IMR-90 (cell line): ENCODE data around the gene ATP9B. TPM values are rescaled to one million over a fixed set of nuclear protein-coding genes. Genes with fewer than 3 reads are reported as not detected.

Source experiments
- ATAC-seq: fragments of 200-7000 bp; cut with Tn5 transposase; 2 replicates; pipeline ENCODE4 v1.9.1; 2020; ENCODE audit warnings: low read depth, mild to moderate bottlenecking, moderate library complexity
- BruUV-seq: library from RNA; stranded (reverse); fragments of 400-500 nt; replicated peaks from 2 replicates; lab custom pipeline; 2021; lab: Mats Ljungman, UMichigan
- CTCF ChIA-PET: fragments of 300-600 bp; formaldehyde crosslinking; extraction: SDS; loops from one replicate; lab custom pipeline; 2021; ENCODE audit warnings: antibody characterized with exemption; lab: Yijun Ruan, JAX
- POLR2A ChIA-PET: fragments of 300-600 bp; sonication (Branson Sonifier 250); formaldehyde crosslinking; loops from one replicate; lab custom pipeline; 2022; ENCODE audit warnings: antibody characterized with exemption; ENCODE audit not compliant: unreplicated experiment; lab: Charles Lee
- DNase-seq: peaks from one replicate; pipeline ENCODE4 v3.0.0; 2013
- H2AFZ ChIP-seq: replicated peaks from 2 replicates; pipeline ENCODE3; 2013; ENCODE audit warnings: low read length, mild to moderate bottlenecking; ENCODE audit not compliant: poor library complexity
- H2AK5ac ChIP-seq: 2 replicates; pipeline ENCODE4 v1.6.1; 2013; ENCODE audit warnings: low read depth, low read length, inconsistent platforms
- H2AK9ac ChIP-seq: replicated peaks from 2 replicates; pipeline ENCODE3; 2013; ENCODE audit warnings: mild to moderate bottlenecking, low read depth, low read length, moderate library complexity; ENCODE audit not compliant: poor library complexity
- H2BK120ac ChIP-seq: 2 replicates; pipeline ENCODE4 v1.6.1; 2013; ENCODE audit warnings: low read depth, low read length, inconsistent platforms
- H2BK15ac ChIP-seq: 3 replicates; pipeline ENCODE4 v1.6.1; 2013; ENCODE audit warnings: low read depth, low read length, inconsistent platforms
- H2BK20ac ChIP-seq: 2 replicates; pipeline ENCODE4 v1.6.1; 2013; ENCODE audit warnings: low read depth, mild to moderate bottlenecking, inconsistent platforms, low read length, moderate library complexity
- H2BK5ac ChIP-seq: 2 replicates; pipeline ENCODE4 v1.6.1; 2013; ENCODE audit warnings: mild to moderate bottlenecking, low read depth, low read length, inconsistent platforms; ENCODE audit not compliant: poor library complexity, severe bottlenecking
- H3K14ac ChIP-seq: replicated peaks from 2 replicates; pipeline ENCODE4 v1.6.1; 2013; ENCODE audit warnings: low read depth, low read length, inconsistent platforms
- H3K18ac ChIP-seq: 2 replicates; pipeline ENCODE4 v1.6.1; 2013; ENCODE audit warnings: low read depth, low read length, control low read depth
- H3K23ac ChIP-seq: 2 replicates; pipeline ENCODE4 v1.6.1; 2013; ENCODE audit warnings: low read depth, low read length, inconsistent platforms
- H3K27ac ChIP-seq: 2 replicates; pipeline ENCODE4 v1.5.1; 2013; ENCODE audit warnings: mild to moderate bottlenecking, control low read depth, low read length; ENCODE audit not compliant: insufficient read depth
- H3K27me3 ChIP-seq: 2 replicates; pipeline ENCODE4 v1.6.1; 2013; ENCODE audit warnings: low read length; ENCODE audit not compliant: control insufficient read depth, insufficient read depth
- H3K36me3 ChIP-seq: 2 replicates; pipeline ENCODE4 v1.6.1; 2013; ENCODE audit warnings: low read length, mixed read lengths; ENCODE audit not compliant: control insufficient read depth, insufficient read depth
- H3K4ac ChIP-seq: 2 replicates; pipeline ENCODE4 v1.6.1; 2013; ENCODE audit warnings: low read depth, low read length, inconsistent platforms
- H3K4me1 ChIP-seq: 2 replicates; pipeline ENCODE4 v1.6.1; 2013; ENCODE audit warnings: low read length, mixed read lengths; ENCODE audit not compliant: control insufficient read depth, insufficient read depth
- H3K4me2 ChIP-seq: 2 replicates; pipeline ENCODE4 v1.6.1; 2013; ENCODE audit warnings: low read depth, mild to moderate bottlenecking, control low read depth, low read length, moderate library complexity
- H3K4me3 ChIP-seq: 2 replicates; pipeline ENCODE4 v1.5.1; 2013; ENCODE audit warnings: low read depth, mild to moderate bottlenecking, control low read depth, low read length, moderate library complexity; ENCODE audit not compliant: insufficient read depth
- H3K56ac ChIP-seq: 2 replicates; pipeline ENCODE4 v1.6.1; 2013; ENCODE audit warnings: low read length, inconsistent platforms; ENCODE audit not compliant: insufficient read depth; ENCODE audit errors: extremely low read depth
- H3K79me1 ChIP-seq, 2 experiments: 2 replicates each; pipeline ENCODE4 v1.6.1; 2013; ENCODE audit warnings: low read length in 2 of 2, inconsistent platforms in 1 of 2, low read depth in 1 of 2
- H3K9ac ChIP-seq: 2 replicates; pipeline ENCODE4 v1.6.1; 2013; ENCODE audit warnings: low read depth, low read length, control low read depth
- H3K9me1 ChIP-seq: 2 replicates; pipeline ENCODE4 v1.6.1; 2013; ENCODE audit warnings: low read length, inconsistent platforms; ENCODE audit not compliant: insufficient read depth
- H3K9me3 ChIP-seq: 2 replicates; pipeline ENCODE4 v1.6.1; 2013; ENCODE audit warnings: low read length; ENCODE audit not compliant: control insufficient read depth, insufficient read depth
- H4K20me1 ChIP-seq: 2 replicates; pipeline ENCODE4 v1.6.1; 2013; ENCODE audit warnings: low read length, inconsistent platforms; ENCODE audit not compliant: insufficient read depth
- H4K5ac ChIP-seq: 2 replicates; pipeline ENCODE4 v1.6.1; 2013; ENCODE audit warnings: mild to moderate bottlenecking, low read depth, low read length, control low read depth
- H4K8ac ChIP-seq, 2 experiments: 2 replicates each; pipeline ENCODE4 v1.6.1; 2013; ENCODE audit warnings: low read depth in 2 of 2, low read length in 2 of 2, control low read depth in 1 of 2, inconsistent platforms in 1 of 2
- H4K91ac ChIP-seq: 2 replicates; pipeline ENCODE4 v1.6.1; 2013; ENCODE audit warnings: low read depth, low read length, inconsistent platforms; ENCODE audit not compliant: insufficient read depth
- BHLHE40 ChIP-seq: fragments of 150-350 bp; IDR thresholded peaks from 2 replicates; pipeline ENCODE4 v1.6.1; 2016; ENCODE audit warnings: mild to moderate bottlenecking, low read depth, low read length
- CEBPB ChIP-seq: IDR thresholded peaks from 2 replicates; pipeline ENCODE4 v1.6.1; 2012; ENCODE audit warnings: low read depth, low read length, improper control_type of control experiment
- CHD1 ChIP-seq: IDR thresholded peaks from 2 replicates; pipeline ENCODE4 v1.6.1; 2012; ENCODE audit warnings: low read depth, low read length, improper control_type of control experiment
- FOS ChIP-seq: fragments of 150-350 bp; IDR thresholded peaks from 2 replicates; pipeline ENCODE4 v1.6.1; 2016; ENCODE audit warnings: low read depth, low read length
- MAFK ChIP-seq: IDR thresholded peaks from 2 replicates; pipeline ENCODE4 v1.6.1; 2012; ENCODE audit warnings: low read depth, low read length, improper control_type of control experiment
- MAZ ChIP-seq: IDR thresholded peaks from 2 replicates; pipeline ENCODE4 v1.6.1; 2012; ENCODE audit warnings: low read depth, mild to moderate bottlenecking, low read length, improper control_type of control experiment, moderate library complexity, borderline replicate concordance
- MXI1 ChIP-seq: IDR thresholded peaks from 2 replicates; pipeline ENCODE4 v1.6.1; 2012; ENCODE audit warnings: low read depth, mild to moderate bottlenecking, low read length, moderate library complexity, borderline replicate concordance
- NFE2L2 ChIP-seq: fragments of 150-350 bp; IDR thresholded peaks from 2 replicates; pipeline ENCODE4 v1.6.1; 2016; ENCODE audit warnings: low read depth, mild to moderate bottlenecking, low read length
- POLR2A ChIP-seq: IDR thresholded peaks from 2 replicates; pipeline ENCODE4 v1.6.1; 2012; ENCODE audit warnings: mild to moderate bottlenecking, low read depth, low read length
- RAD21 ChIP-seq: IDR thresholded peaks from 2 replicates; pipeline ENCODE4 v1.6.1; 2012; ENCODE audit warnings: low read length, improper control_type of control experiment
- RCOR1 ChIP-seq: IDR thresholded peaks from 2 replicates; pipeline ENCODE4 v1.6.1; 2012; ENCODE audit warnings: mild to moderate bottlenecking, low read length, improper control_type of control experiment; ENCODE audit not compliant: insufficient replicate concordance
- RFX5 ChIP-seq: IDR thresholded peaks from 2 replicates; pipeline ENCODE4 v1.8.0; 2012; ENCODE audit warnings: low read depth, mild to moderate bottlenecking, low read length, moderate library complexity
- SMC3 ChIP-seq: fragments of 150-350 bp; IDR thresholded peaks from 2 replicates; pipeline ENCODE4 v1.6.1; 2016; ENCODE audit warnings: low read depth, mild to moderate bottlenecking, antibody characterized with exemption, low read length, moderate library complexity
- WGBS, 2 experiments: methylation state at CpG; one replicate each; pipeline versions ENCODE4 v1.1.5 to v1.1.7; 2013; ENCODE audit warnings: missing lambda C conversion rate in 2 of 2; ENCODE audit not compliant: insufficient read length in 1 of 2; ENCODE audit errors: extremely low coverage in 2 of 2; 5-methylcytosine and 5-hydroxymethylcytosine counted together
- dilution Hi-C: fragments of 300-500 bp; cut with HindIII; formaldehyde crosslinking; loops from one replicate; pipeline ENCODE4 v1.14.3; 2018; ENCODE audit warnings: low sequenced_read_pairs; ENCODE audit not compliant: unreplicated experiment
- in situ Hi-C: fragments of 300-500 bp; cut with MboI; formaldehyde crosslinking; loops from 3 replicates; pipeline ENCODE4 v1.14.3; 2019; ENCODE audit warnings: low sequenced_read_pairs, inconsistent platforms, mixed read lengths
- intact Hi-C: fragments of 100-400 bp; cut with micrococcal nuclease; formaldehyde crosslinking; loops from 2 replicates; pipeline ENCODE4 v1.10.0; 2022
- polyA plus RNA-seq, 3 experiments: library from polyadenylated mRNA; depleted of rRNA; stranded (reverse); fragments of >200 nt; gene quantifications; 2 replicates each; pipeline ENCODE4 v1.2.3, GENCODE V29; 2012; ENCODE audit warnings: low replicate concordance in 1 of 3
- total RNA-seq: library from RNA; depleted of rRNA; stranded (reverse); fragments of >200 nt; gene quantifications from 2 replicates; pipeline ENCODE4 v1.2.3, GENCODE V29; 2012
- TF ChIP-seq, protein P1 (sequence below): fragments of 150-350 bp; IDR thresholded peaks from 2 replicates; pipeline ENCODE4 v1.6.1; 2017; ENCODE audit warnings: mild to moderate bottlenecking, antibody characterized with exemption, low read length, low read depth
- TF ChIP-seq, protein P2 (sequence below): conservative IDR thresholded peaks from 2 replicates; pipeline ENCODE4 v1.5.1; 2012; ENCODE audit warnings: mild to moderate bottlenecking, low read depth, low read length, improper control_type of control experiment
- TF ChIP-seq, protein P3 (sequence below): fragments of 150-350 bp; IDR thresholded peaks from 2 replicates; pipeline ENCODE4 v1.6.1; 2016; ENCODE audit warnings: low read depth, mild to moderate bottlenecking, low read length, moderate library complexity, borderline replicate concordance

ATP9B gene
- total and polyA plus RNA-seq, 2 of the 4 experiments (the other 2 are of a cell fraction), result 11.0 to 11.5 TPM

DNA sequence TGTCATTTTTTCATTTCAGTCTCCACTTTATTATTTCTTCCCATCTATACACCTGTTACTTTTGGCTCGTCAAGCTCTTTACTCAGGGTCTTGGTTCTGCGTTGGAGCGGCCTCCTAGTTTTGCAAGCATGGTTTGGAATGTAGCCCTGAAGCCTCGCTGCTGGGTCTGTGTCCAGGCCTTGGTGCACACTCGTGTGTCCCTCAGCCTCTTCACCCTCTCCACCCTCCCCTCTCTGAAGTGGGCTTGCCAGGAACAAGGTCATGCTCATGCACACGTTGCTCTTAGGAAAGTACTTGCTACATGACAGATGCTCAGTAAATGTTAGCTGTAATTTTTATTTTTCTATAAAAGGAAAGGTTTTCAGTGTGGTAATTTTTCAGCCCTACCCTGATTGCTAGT, 147.0 kb downstream of the ATP9B start:
- Histone ChIP-seq H3K27me3 (no peaks in the 10 kb centered on the region), H3K27ac (no peak overlapping the region)
- WGBS, 2 experiments, result no CpG with 5 or more reads among the region's 6 CpGs

More for the DNA sequence above, 147.0 kb downstream of the ATP9B start:
- ChIA-PET CTCF (no interaction called here), POLR2A (no interaction called here)
- peaks cover 1% of the 10 kb centered on the region; the same call in 1 of the 2 replicates for H3K36me3 ChIP-seq
- no peak for TF ChIP-seq RCOR1
- no peak for TF ChIP-seq CEBPB
- TF ChIP-seq FOS, result no peak
- TF ChIP-seq CHD1, result no peak
- no peak for TF ChIP-seq SMC3
- TF ChIP-seq, protein P1, sequence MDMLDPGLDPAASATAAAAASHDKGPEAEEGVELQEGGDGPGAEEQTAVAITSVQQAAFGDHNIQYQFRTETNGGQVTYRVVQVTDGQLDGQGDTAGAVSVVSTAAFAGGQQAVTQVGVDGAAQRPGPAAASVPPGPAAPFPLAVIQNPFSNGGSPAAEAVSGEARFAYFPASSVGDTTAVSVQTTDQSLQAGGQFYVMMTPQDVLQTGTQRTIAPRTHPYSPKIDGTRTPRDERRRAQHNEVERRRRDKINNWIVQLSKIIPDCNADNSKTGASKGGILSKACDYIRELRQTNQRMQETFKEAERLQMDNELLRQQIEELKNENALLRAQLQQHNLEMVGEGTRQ, result no peak
- no peak for TF ChIP-seq MAZ
- no peak for TF ChIP-seq MAFK
- TF ChIP-seq NFE2L2, result no peak
- no peak for TF ChIP-seq RAD21
- no peak for TF ChIP-seq RFX5
- TF ChIP-seq, protein P2, sequence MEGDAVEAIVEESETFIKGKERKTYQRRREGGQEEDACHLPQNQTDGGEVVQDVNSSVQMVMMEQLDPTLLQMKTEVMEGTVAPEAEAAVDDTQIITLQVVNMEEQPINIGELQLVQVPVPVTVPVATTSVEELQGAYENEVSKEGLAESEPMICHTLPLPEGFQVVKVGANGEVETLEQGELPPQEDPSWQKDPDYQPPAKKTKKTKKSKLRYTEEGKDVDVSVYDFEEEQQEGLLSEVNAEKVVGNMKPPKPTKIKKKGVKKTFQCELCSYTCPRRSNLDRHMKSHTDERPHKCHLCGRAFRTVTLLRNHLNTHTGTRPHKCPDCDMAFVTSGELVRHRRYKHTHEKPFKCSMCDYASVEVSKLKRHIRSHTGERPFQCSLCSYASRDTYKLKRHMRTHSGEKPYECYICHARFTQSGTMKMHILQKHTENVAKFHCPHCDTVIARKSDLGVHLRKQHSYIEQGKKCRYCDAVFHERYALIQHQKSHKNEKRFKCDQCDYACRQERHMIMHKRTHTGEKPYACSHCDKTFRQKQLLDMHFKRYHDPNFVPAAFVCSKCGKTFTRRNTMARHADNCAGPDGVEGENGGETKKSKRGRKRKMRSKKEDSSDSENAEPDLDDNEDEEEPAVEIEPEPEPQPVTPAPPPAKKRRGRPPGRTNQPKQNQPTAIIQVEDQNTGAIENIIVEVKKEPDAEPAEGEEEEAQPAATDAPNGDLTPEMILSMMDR, result no peak
- TF ChIP-seq, protein P3, sequence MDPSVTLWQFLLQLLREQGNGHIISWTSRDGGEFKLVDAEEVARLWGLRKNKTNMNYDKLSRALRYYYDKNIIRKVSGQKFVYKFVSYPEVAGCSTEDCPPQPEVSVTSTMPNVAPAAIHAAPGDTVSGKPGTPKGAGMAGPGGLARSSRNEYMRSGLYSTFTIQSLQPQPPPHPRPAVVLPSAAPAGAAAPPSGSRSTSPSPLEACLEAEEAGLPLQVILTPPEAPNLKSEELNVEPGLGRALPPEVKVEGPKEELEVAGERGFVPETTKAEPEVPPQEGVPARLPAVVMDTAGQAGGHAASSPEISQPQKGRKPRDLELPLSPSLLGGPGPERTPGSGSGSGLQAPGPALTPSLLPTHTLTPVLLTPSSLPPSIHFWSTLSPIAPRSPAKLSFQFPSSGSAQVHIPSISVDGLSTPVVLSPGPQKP, result no peak
- TF ChIP-seq POLR2A, result no peak
- no peak for TF ChIP-seq BHLHE40
- TF ChIP-seq MXI1, result no peak
- H3K79me1 ChIP-seq, result no peaks in the 10 kb centered on the region
- H2BK5ac ChIP-seq, result no peak overlapping the region
- no peak for DNase-seq
- no TSS peak for BruUV-seq
- no peak overlapping the region for H4K8ac ChIP-seq
- H2AFZ ChIP-seq, result no peak overlapping the region
- H3K14ac ChIP-seq, result no peak overlapping the region
- no peak overlapping the region for H3K9ac ChIP-seq
- H3K4ac ChIP-seq, result no peak overlapping the region
- H4K20me1 ChIP-seq, result no peaks in the 10 kb centered on the region
- peaks cover 4% of the 10 kb centered on the region; the same call in 1 of the 2 replicates for H3K9me1 ChIP-seq
- H3K4me1 ChIP-seq, result no peaks in the 10 kb centered on the region
- dilution Hi-C loops (no loop called here), in situ Hi-C loops (no loop called here), intact Hi-C loops (no loop called here)
- ATAC-seq, result no peak
- H2BK20ac ChIP-seq, result no peak overlapping the region
- H3K4me3 ChIP-seq, result no peak overlapping the region
- no peak overlapping the region for H4K5ac ChIP-seq
- no peak overlapping the region for H2AK5ac ChIP-seq
- H3K4me2 ChIP-seq, result no peak overlapping the region
- no peaks in the 10 kb centered on the region for H3K9me3 ChIP-seq
- no peak overlapping the region for H2AK9ac ChIP-seq
- no peak overlapping the region for H3K56ac ChIP-seq
- H3K23ac ChIP-seq, result no peak overlapping the region
- H4K91ac ChIP-seq, result no peak overlapping the region
- no peak overlapping the region for H2BK120ac ChIP-seq
- H2BK15ac ChIP-seq, result no peak overlapping the region
- H3K18ac ChIP-seq, result no peak overlapping the region
